H1 (cell line): ENCODE data around the gene SMU1. TPM values are rescaled to one million over a fixed set of nuclear protein-coding genes. Genes with fewer than 3 reads are reported as not detected.

ENCODE experiments used
- CHD7 ChIP-seq: fragments of 300-600 bp; sonication (generic); IDR thresholded peaks from 2 replicates; pipeline ENCODE4 v1.7.1; 2012; ENCODE audit warnings: low read length, moderate library complexity, mild to moderate bottlenecking, inconsistent platforms; ENCODE audit not compliant: insufficient replicate concordance
- polyA plus RNA-seq, 7 experiments: library from polyadenylated mRNA; depleted of rRNA in 3 of 7; stranded (reverse) in 5 of 7; unstranded in 2 of 7; fragments of >200 nt in 5 of 7; fragments of 200-250 nt in 2 of 7; gene quantifications; 1 replicate in 5 of 7; 2 replicates in 1 of 7; 4 replicates in 1 of 7; pipeline versions ENCODE4 v1.2.1 to v1.2.3, GENCODE V29; 2011 to 2013; ENCODE audit warnings: missing spikeins in 2 of 7, mixed read lengths in 2 of 7
- total RNA-seq: library from RNA; stranded (reverse); fragmentation: NEBNext Ultra II Directional; extraction: Animal tissue kit (Norgen Biotek cat#: 25700); gene quantifications from 2 replicates; pipeline ENCODE4 v1.2.1, GENCODE V29; 2021

The SMU1 gene
- total and polyA plus RNA-seq, 2 of the 8 experiments (the other 6 are each of a cell fraction or from before 2014, with no cell fraction given): 8.4 to 26.0 TPM

GRCh38 chr9:33116860-33117259, 40.4 kb upstream of the SMU1 start (continued):
- TF ChIP-seq CHD7: no peak
